K562 (cell line): ENCODE measurements around the gene UBE3B. TPM values are rescaled to one million over a fixed set of nuclear protein-coding genes. Genes with fewer than 3 reads are reported as not detected.

Experiments
- ATAC-seq: fragments of 200-7000 bp; cut with Tn5 transposase; 3 replicates; pipeline ENCODE4 v1.9.1; 2020; ENCODE audit warnings: moderate library complexity
- BruUV-seq: library from RNA; stranded (reverse); fragments of 400-500 nt; replicated peaks from 2 replicates; lab custom pipeline; 2021; lab: Mats Ljungman, UMichigan
- CTCF ChIA-PET: fragments of 300-600 bp; formaldehyde crosslinking; extraction: SDS; loops from one replicate; lab custom pipeline; 2021; ENCODE audit warnings: low intra/inter-chr PET ratio; lab: Yijun Ruan, JAX
- POLR2A ChIA-PET: fragments of 300-600, 350-650 bp; sonication (Branson Sonifier 250); formaldehyde crosslinking; extraction: SDS; loops from one replicate; lab custom pipeline; 2021; ENCODE audit warnings: antibody characterized with exemption, inconsistent platforms; lab: Yijun Ruan, JAX
- DNase-seq, 4 experiments: peaks; one replicate each; pipeline versions ENCODE4 v3.0.0 to v3.0.0-alpha.2; 2011 to 2018; ENCODE audit warnings: low spot score in 3 of 4, mixed read lengths in 3 of 4; ENCODE audit errors: extremely low read depth in 1 of 4
- FAIRE-seq: peaks from 2 replicates; lab custom pipeline; 2011; peaks lifted over from hg19 to GRCh38; lab: Jason Lieb, UNC
- H2AFZ ChIP-seq: 2 replicates; pipeline ENCODE4 v1.6.0; 2011; ENCODE audit warnings: low read depth, low read length, control low read depth, inconsistent platforms
- H3K27ac ChIP-seq: fragments of 200-600 bp; 3 replicates; pipeline ENCODE4 v1.8.0; 2011; ENCODE audit warnings: low read depth, mild to moderate bottlenecking, control low read depth, inconsistent platforms, low read length, moderate library complexity, mixed read lengths; ENCODE audit errors: extremely low read depth
- H3K27me3 ChIP-seq, 2 experiments: fragments of 300-600 bp in 1 of 2; 2 replicates in 1 of 2; 3 replicates in 1 of 2; pipeline versions ENCODE4 v1.6.0 to v1.8.0; 2011; ENCODE audit warnings: inconsistent platforms in 2 of 2, low read length in 2 of 2, mild to moderate bottlenecking in 1 of 2, mixed read lengths in 1 of 2, moderate library complexity in 1 of 2; ENCODE audit not compliant: control insufficient read depth in 2 of 2, insufficient read depth in 2 of 2
- H3K36me3 ChIP-seq: fragments of 300-600 bp; 3 replicates; pipeline ENCODE4 v1.8.0; 2011; ENCODE audit warnings: mild to moderate bottlenecking, low read length, inconsistent platforms; ENCODE audit not compliant: control insufficient read depth, insufficient read depth
- H3K4me1 ChIP-seq, 2 experiments: fragments of 200-600 bp in 1 of 2; replicated peaks in 1 of 2; 2 replicates in 1 of 2; 3 replicates in 1 of 2; pipeline versions ENCODE4 v1.5.1 to v1.8.0; 2011; ENCODE audit warnings: inconsistent platforms in 2 of 2, low read length in 2 of 2, mild to moderate bottlenecking in 1 of 2, mixed read lengths in 1 of 2, moderate library complexity in 1 of 2; ENCODE audit not compliant: control insufficient read depth in 2 of 2, insufficient read depth in 2 of 2
- H3K4me2 ChIP-seq: 2 replicates; pipeline ENCODE4 v1.6.1; 2011; ENCODE audit warnings: low read length, control low read depth, inconsistent platforms, mixed read lengths; ENCODE audit not compliant: insufficient read depth
- H3K4me3 ChIP-seq: fragments of 200-600 bp; sonication (generic), shearing (Covaris generic); 2 replicates; pipeline ENCODE4 v1.5.1; 2016; ENCODE audit warnings: control low read depth, inconsistent platforms
- H3K79me2 ChIP-seq: fragments of 200-600 bp; 3 replicates; pipeline ENCODE4 v1.8.0; 2011; ENCODE audit warnings: low read length, inconsistent platforms; ENCODE audit not compliant: control insufficient read depth, insufficient read depth
- H3K9ac ChIP-seq, 2 experiments: 2 replicates each; pipeline versions ENCODE4 v1.6.0 to v1.6.1; 2011; ENCODE audit warnings: low read depth in 2 of 2, low read length in 2 of 2, control low read depth in 1 of 2, inconsistent platforms in 1 of 2, mild to moderate bottlenecking in 1 of 2, mixed read lengths in 1 of 2; ENCODE audit not compliant: insufficient read depth in 1 of 2
- H3K9me1 ChIP-seq: one replicate; pipeline ENCODE4 v1.6.0; 2011; ENCODE audit warnings: inconsistent platforms, mild to moderate bottlenecking, low read length, moderate library complexity; ENCODE audit not compliant: control insufficient read depth, insufficient read depth
- H3K9me3 ChIP-seq: replicated peaks from 2 replicates; pipeline ENCODE4 v1.5.1; 2011; ENCODE audit warnings: low read depth, low read length, inconsistent platforms; ENCODE audit not compliant: control insufficient read depth, insufficient read depth
- H4K20me1 ChIP-seq: replicated peaks from 2 replicates; pipeline ENCODE4 v1.6.1; 2011; ENCODE audit warnings: low read length, inconsistent platforms, mixed read lengths; ENCODE audit not compliant: control insufficient read depth, insufficient read depth
- BRCA1 ChIP-seq, 2 experiments: fragments of 450-650 bp in 1 of 2; sonication (generic) in 1 of 2; formaldehyde crosslinking in 1 of 2; IDR thresholded peaks; 2 replicates each; pipeline versions ENCODE4 v1.5.0 to v1.6.1; 2017 to 2020; ENCODE audit warnings: mild to moderate bottlenecking in 1 of 2, missing genetic modification reagents in 1 of 2
- CBX1 ChIP-seq: sonication (generic); IDR thresholded peaks from 2 replicates; pipeline ENCODE4 v1.6.1; 2016; ENCODE audit warnings: antibody characterized with exemption, low read depth, mild to moderate bottlenecking
- CBX5 ChIP-seq: IDR thresholded peaks from 2 replicates; pipeline ENCODE4 v1.6.1; 2014; ENCODE audit warnings: low read depth, borderline replicate concordance
- CREB1 ChIP-seq, 2 experiments: sonication (generic) in 1 of 2; formaldehyde crosslinking in 1 of 2; IDR thresholded peaks; 2 replicates each; pipeline versions ENCODE4 v1.6.1 to v1.8.0; 2012 to 2022; ENCODE audit warnings: inconsistent platforms in 1 of 2, mild to moderate bottlenecking in 1 of 2, missing genetic modification reagents in 1 of 2, moderate library complexity in 1 of 2
- EP400 ChIP-seq: fragments of 450-650 bp; IDR thresholded peaks from 2 replicates; pipeline ENCODE4 v1.6.1; 2017; ENCODE audit warnings: antibody characterized with exemption, mild to moderate bottlenecking, moderate library complexity
- ETS2 ChIP-seq: IDR thresholded peaks from 2 replicates; pipeline ENCODE4 v1.6.1; 2016; ENCODE audit warnings: borderline replicate concordance, missing genetic modification characterization, mild to moderate bottlenecking, moderate library complexity, missing compliant biosample characterization; ENCODE audit not compliant: poor library complexity, severe bottlenecking
- KLF13 ChIP-seq: fragments of 450-650 bp; IDR thresholded peaks from 2 replicates; pipeline ENCODE4 v1.6.1; 2016; ENCODE audit warnings: missing genetic modification characterization, low read depth, mild to moderate bottlenecking, missing compliant biosample characterization, moderate library complexity, borderline replicate concordance
- RBBP5 ChIP-seq: fragments of 200-600 bp; sonication (generic); IDR thresholded peaks from 2 replicates; pipeline ENCODE4 v1.6.1; 2012; ENCODE audit warnings: borderline replicate concordance, mild to moderate bottlenecking, low read length, control low read depth, inconsistent platforms; ENCODE audit not compliant: insufficient read depth, poor library complexity, severe bottlenecking
- TCFL5 ChIP-seq: fragments of 250-450 bp; sonication (Bioruptor Pico); conservative IDR thresholded peaks from 2 replicates; pipeline ENCODE4 v1.6.1; 2021; ENCODE audit warnings: mild to moderate bottlenecking, moderate library complexity, matching md5 sums
- ZBED1 ChIP-seq: IDR thresholded peaks from 2 replicates; pipeline ENCODE4 v1.6.1; 2014
- ZNF224 ChIP-seq: sonication (generic); formaldehyde crosslinking; IDR thresholded peaks from 2 replicates; pipeline ENCODE4 v1.8.0; 2022; ENCODE audit warnings: mild to moderate bottlenecking, missing genetic modification reagents
- ZNF57 ChIP-seq: fragments of 450-650 bp; formaldehyde crosslinking; IDR thresholded peaks from 2 replicates; pipeline ENCODE4 v1.4.0; 2020; ENCODE audit warnings: mild to moderate bottlenecking, moderate library complexity
- whole genome bisulfite sequencing: fragments of 100-300 bp; shearing (Covaris generic); methylation state at CpG from one replicate; pipeline ENCODE4 v1.1.6; 2016; ENCODE audit warnings: low coverage, mixed read lengths; ENCODE audit not compliant: insufficient coverage; ENCODE audit errors: missing lambda C conversion rate; 5-methylcytosine and 5-hydroxymethylcytosine counted together
- in situ Hi-C: fragments of 300-500 bp; cut with MboI; formaldehyde crosslinking; loops from 4 replicates; pipeline ENCODE4 v1.15.0; 2018; ENCODE audit warnings: inconsistent platforms, mixed read lengths
- intact Hi-C: fragments of 100-400 bp; cut with micrococcal nuclease; formaldehyde crosslinking; loops from 2 replicates; pipeline ENCODE4 v1.14.2; 2022
- polyA plus RNA-seq, 8 experiments: library from polyadenylated mRNA; depleted of rRNA in 4 of 8; stranded (reverse) in 5 of 8; unstranded in 3 of 8; fragments of >200 nt; fragmentation: Nextera tagmentation in 2 of 8; fragmentation: Illumina TruSeq in 1 of 8; extraction: Ambion mirVana in 2 of 8; extraction: Trizol in 1 of 8; gene quantifications; 2 replicates each; pipeline versions ENCODE4 v1.2.1 to v1.2.3, GENCODE V29; 2011 to 2014; ENCODE audit warnings: inconsistent platforms in 1 of 8, missing spikeins in 1 of 8
- total RNA-seq, 7 experiments: library from RNA; depleted of rRNA in 6 of 7; stranded (reverse); fragments of >200 nt in 6 of 7; fragmentation: Illumina TruSeq in 2 of 7; extraction: Trizol in 2 of 7; gene quantifications; 2 replicates each; pipeline versions ENCODE4 v1.2.1 to v1.2.3, GENCODE V29; 2011 to 2021; ENCODE audit warnings: low replicate concordance in 1 of 7
- TF ChIP-seq, protein P1 (sequence below), 2 experiments: fragments of 450-650 bp in 1 of 2; sonication (generic) in 1 of 2; formaldehyde crosslinking in 1 of 2; IDR thresholded peaks in 1 of 2; conservative IDR thresholded peaks in 1 of 2; 2 replicates each; pipeline versions ENCODE4 v1.6.1 to v1.8.1; 2016 to 2023; ENCODE audit warnings: mild to moderate bottlenecking in 2 of 2, moderate library complexity in 2 of 2, inconsistent platforms in 1 of 2, missing genetic modification reagents in 1 of 2
- TF ChIP-seq, protein P2 (sequence below): IDR thresholded peaks from 2 replicates; pipeline ENCODE4 v1.6.1; 2011; ENCODE audit not compliant: insufficient read length; ENCODE audit errors: extremely low read depth
- TF ChIP-seq, protein P3 (sequence below): IDR thresholded peaks from 2 replicates; pipeline ENCODE4 v1.6.1; 2016; ENCODE audit warnings: missing genetic modification characterization, missing compliant biosample characterization

The UBE3B gene
- total and polyA plus RNA-seq, 9 of the 15 experiments (the other 6 are each of a cell fraction or from before 2014, with no cell fraction given) = 7.6 to 23.6 (median 15.5) TPM

DNA sequence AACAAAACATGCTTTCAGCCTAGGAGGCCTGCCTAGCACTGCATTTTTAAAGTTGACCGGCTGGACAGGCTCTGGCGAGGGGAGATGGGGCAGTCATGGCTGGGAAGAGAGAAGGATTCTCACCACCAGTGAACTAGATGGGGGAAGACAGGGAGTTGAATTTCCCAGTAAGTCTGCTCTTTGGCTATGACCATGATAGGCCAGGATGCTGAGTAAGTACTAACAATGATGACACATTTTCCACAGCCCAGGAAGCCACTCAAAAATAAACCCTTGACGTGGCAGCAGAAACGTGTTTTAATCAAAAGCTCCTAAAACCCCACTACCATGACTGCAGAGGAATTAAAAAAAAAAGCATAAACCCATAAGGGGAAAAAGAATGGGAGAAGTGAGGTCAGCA, 19.3 kb upstream of the UBE3B start:
- peaks cover 69% of the 10 kb centered on the region for H3K36me3 ChIP-seq
- no peaks in the 10 kb centered on the region for H3K27me3 ChIP-seq
- H3K27ac ChIP-seq = no peak overlapping the region
- peaks cover 29 to 36% of the 10 kb centered on the region in 2 experiments for H3K4me1 ChIP-seq
- ATAC-seq (no peak), FAIRE-seq (no peak), DNase-seq (no peak)
- H3K9ac ChIP-seq = no peak overlapping the region
- no peaks in the 10 kb centered on the region for H3K9me1 ChIP-seq
- peaks cover 33% of the 10 kb centered on the region for H3K79me2 ChIP-seq
- H4K20me1 ChIP-seq = no peaks in the 10 kb centered on the region
- BruUV-seq = no TSS peak
- in situ Hi-C loops (no loop called here), intact Hi-C loops (no loop called here)
- no peaks in the 10 kb centered on the region for H3K9me3 ChIP-seq
- no peak overlapping the region for H2AFZ ChIP-seq
- ChIA-PET POLR2A (interaction anchor here (0.5 to 1.6 kb wide), 2 partner anchors 15 to 142 kb away, joined by 3 read pairs; no protein-coding TSS in a partner anchor), CTCF (no interaction called here)
- TF ChIP-seq ZNF57 (CRISPR knock-in tag) (no peak), ETS2 (tag) (no peak), CREB1 (IDR thresholded peaks at IDR 0.05) (no peak), CREB1 (CRISPR knock-in tag; IDR thresholded peaks at IDR 0.05) (no peak), BRCA1 (IDR thresholded peaks at IDR 0.05) (no peak), BRCA1 (CRISPR knock-in tag; IDR thresholded peaks at IDR 0.05) (no peak), CBX1 (no peak), ZBED1 (no peak), KLF13 (no peak), ZNF224 (CRISPR knock-in tag) (no peak), RBBP5 (no peak), TCFL5 (no peak), EP400 (no peak), CBX5 (no peak)
- TF ChIP-seq, protein P1, sequence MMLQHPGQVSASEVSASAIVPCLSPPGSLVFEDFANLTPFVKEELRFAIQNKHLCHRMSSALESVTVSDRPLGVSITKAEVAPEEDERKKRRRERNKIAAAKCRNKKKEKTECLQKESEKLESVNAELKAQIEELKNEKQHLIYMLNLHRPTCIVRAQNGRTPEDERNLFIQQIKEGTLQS (IDR thresholded peaks at IDR 0.05) = no peak
- TF ChIP-seq, protein P1 (CRISPR knock-in tag; conservative IDR thresholded peaks at IDR 0.05) = no peak
- TF ChIP-seq, protein P2, sequence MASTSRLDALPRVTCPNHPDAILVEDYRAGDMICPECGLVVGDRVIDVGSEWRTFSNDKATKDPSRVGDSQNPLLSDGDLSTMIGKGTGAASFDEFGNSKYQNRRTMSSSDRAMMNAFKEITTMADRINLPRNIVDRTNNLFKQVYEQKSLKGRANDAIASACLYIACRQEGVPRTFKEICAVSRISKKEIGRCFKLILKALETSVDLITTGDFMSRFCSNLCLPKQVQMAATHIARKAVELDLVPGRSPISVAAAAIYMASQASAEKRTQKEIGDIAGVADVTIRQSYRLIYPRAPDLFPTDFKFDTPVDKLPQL = no peak
- TF ChIP-seq, protein P3, sequence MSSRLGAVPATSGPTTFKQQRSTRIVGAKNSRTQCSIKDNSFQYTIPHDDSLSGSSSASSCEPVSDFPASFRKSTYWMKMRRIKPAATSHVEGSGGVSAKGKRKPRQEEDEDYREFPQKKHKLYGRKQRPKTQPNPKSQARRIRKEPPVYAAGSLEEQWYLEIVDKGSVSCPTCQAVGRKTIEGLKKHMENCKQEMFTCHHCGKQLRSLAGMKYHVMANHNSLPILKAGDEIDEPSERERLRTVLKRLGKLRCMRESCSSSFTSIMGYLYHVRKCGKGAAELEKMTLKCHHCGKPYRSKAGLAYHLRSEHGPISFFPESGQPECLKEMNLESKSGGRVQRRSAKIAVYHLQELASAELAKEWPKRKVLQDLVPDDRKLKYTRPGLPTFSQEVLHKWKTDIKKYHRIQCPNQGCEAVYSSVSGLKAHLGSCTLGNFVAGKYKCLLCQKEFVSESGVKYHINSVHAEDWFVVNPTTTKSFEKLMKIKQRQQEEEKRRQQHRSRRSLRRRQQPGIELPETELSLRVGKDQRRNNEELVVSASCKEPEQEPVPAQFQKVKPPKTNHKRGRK (tag) = no peak
- no peak overlapping the region for H3K4me2 ChIP-seq
- H3K4me3 ChIP-seq = no peak overlapping the region
- 80% methylated on average over 4 of the region's 4 CpGs for WGBS
